ENCODE results near the gene GRM7.

The GRM7 gene

DNA sequence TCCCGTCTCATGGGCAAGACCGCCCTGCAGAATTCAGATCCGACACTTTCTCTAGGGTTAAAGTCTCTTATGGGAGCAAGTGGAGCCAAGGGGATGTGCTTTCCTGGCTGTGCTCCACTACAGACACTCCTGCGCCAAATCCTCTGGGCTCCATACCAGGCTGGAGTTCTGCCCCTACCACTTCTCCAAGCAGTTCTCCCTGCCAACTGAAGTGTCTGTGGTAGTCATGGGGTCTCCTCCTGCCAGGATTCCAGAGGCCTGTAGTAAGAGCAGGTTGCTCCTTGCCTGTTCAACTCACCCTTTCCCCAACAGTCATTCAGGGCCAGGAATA, 403.2 kb downstream of the GRM7 start:
- Histone ChIP-seq H3K27ac (replicated peaks) (no peak overlapping the region), H3K4me3 (replicated peaks; ENCODE audit: insufficient read depth, low read length) (no peak overlapping the region), H3K27me3 (ENCODE audit: insufficient read depth, poor library complexity, severe bottlenecking) (no peaks in the 10 kb centered on the region)
- TF ChIP-seq GABPA (IDR thresholded peaks at IDR 0.05; ENCODE audit: low read depth) (no peak), POLR2AphosphoS5 (IDR thresholded peaks at IDR 0.05; ENCODE audit: low read depth) (no peak), SPI1 (IDR thresholded peaks at IDR 0.05; ENCODE audit: borderline replicate concordance, low read depth) (no peak)
- TF ChIP-seq, protein P1, sequence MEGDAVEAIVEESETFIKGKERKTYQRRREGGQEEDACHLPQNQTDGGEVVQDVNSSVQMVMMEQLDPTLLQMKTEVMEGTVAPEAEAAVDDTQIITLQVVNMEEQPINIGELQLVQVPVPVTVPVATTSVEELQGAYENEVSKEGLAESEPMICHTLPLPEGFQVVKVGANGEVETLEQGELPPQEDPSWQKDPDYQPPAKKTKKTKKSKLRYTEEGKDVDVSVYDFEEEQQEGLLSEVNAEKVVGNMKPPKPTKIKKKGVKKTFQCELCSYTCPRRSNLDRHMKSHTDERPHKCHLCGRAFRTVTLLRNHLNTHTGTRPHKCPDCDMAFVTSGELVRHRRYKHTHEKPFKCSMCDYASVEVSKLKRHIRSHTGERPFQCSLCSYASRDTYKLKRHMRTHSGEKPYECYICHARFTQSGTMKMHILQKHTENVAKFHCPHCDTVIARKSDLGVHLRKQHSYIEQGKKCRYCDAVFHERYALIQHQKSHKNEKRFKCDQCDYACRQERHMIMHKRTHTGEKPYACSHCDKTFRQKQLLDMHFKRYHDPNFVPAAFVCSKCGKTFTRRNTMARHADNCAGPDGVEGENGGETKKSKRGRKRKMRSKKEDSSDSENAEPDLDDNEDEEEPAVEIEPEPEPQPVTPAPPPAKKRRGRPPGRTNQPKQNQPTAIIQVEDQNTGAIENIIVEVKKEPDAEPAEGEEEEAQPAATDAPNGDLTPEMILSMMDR (IDR thresholded peaks at IDR 0.05; ENCODE audit: insufficient read depth, low read length): no peak
- TF ChIP-seq, protein P2, sequence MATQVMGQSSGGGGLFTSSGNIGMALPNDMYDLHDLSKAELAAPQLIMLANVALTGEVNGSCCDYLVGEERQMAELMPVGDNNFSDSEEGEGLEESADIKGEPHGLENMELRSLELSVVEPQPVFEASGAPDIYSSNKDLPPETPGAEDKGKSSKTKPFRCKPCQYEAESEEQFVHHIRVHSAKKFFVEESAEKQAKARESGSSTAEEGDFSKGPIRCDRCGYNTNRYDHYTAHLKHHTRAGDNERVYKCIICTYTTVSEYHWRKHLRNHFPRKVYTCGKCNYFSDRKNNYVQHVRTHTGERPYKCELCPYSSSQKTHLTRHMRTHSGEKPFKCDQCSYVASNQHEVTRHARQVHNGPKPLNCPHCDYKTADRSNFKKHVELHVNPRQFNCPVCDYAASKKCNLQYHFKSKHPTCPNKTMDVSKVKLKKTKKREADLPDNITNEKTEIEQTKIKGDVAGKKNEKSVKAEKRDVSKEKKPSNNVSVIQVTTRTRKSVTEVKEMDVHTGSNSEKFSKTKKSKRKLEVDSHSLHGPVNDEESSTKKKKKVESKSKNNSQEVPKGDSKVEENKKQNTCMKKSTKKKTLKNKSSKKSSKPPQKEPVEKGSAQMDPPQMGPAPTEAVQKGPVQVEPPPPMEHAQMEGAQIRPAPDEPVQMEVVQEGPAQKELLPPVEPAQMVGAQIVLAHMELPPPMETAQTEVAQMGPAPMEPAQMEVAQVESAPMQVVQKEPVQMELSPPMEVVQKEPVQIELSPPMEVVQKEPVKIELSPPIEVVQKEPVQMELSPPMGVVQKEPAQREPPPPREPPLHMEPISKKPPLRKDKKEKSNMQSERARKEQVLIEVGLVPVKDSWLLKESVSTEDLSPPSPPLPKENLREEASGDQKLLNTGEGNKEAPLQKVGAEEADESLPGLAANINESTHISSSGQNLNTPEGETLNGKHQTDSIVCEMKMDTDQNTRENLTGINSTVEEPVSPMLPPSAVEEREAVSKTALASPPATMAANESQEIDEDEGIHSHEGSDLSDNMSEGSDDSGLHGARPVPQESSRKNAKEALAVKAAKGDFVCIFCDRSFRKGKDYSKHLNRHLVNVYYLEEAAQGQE (IDR thresholded peaks at IDR 0.05; ENCODE audit: insufficient replicate concordance, low read depth): no peak
- no peak for DNase-seq (ENCODE audit: low read depth in 1 of 2, low spot score in 1 of 2)

DNA sequence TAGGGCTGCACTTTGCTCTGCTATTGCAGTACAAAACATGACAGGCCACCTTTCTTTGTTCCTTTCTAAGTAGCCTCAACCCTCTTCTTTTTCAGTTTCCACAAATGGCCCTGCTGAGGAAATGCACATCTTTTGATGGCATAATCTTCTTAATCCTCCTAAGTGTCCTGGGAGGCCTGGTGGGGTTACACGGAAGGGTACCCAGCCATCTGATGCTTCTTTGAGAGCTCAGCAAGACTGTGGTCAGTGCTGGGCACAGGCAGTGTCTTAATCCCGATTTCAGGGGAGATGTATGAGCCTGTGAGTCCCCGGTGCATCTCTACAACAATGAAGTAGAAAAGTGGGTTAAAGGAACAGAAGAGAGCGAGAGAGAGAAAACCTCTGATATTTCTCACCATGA, 404.8 kb downstream of the GRM7 start:
- no peak for TF ChIP-seq POLR2AphosphoS5 (IDR thresholded peaks at IDR 0.05; ENCODE audit: low read depth)
- TF ChIP-seq, protein P1 (IDR thresholded peaks at IDR 0.05; ENCODE audit: insufficient read depth, low read length): no peak
- TF ChIP-seq GABPA (IDR thresholded peaks at IDR 0.05; ENCODE audit: low read depth): no peak
- no peak for TF ChIP-seq SPI1 (IDR thresholded peaks at IDR 0.05; ENCODE audit: borderline replicate concordance, low read depth)
- TF ChIP-seq, protein P2 (IDR thresholded peaks at IDR 0.05; ENCODE audit: insufficient replicate concordance, low read depth): no peak
- Histone ChIP-seq H3K27me3 (ENCODE audit: insufficient read depth, poor library complexity, severe bottlenecking) (no peaks in the 10 kb centered on the region), H3K27ac (replicated peaks) (no peak overlapping the region), H3K4me3 (replicated peaks; ENCODE audit: insufficient read depth, low read length) (no peak overlapping the region)
- no peak for DNase-seq (ENCODE audit: low read depth in 1 of 2, low spot score in 1 of 2)

DNA sequence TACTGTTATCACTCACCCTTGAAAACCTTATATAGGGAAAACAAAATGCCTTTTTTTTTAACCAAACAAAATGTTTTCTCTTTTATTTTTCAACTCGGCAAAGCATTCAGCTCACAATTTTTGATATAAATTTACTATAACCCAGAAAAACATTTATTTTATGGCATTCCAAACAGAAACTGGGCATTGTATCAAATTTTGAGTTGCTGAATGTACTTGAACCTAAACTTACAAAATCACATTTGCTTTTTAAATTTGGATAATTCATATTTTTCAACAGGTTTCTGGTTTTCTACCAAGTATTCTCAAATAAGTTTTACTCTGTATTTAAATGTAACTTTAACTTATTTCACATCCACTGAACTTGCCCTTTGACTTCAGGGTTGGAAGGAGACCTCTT, 405.6 kb downstream of the GRM7 start:
- TF ChIP-seq, protein P2 (IDR thresholded peaks at IDR 0.05; ENCODE audit: insufficient replicate concordance, low read depth): no peak
- TF ChIP-seq GABPA (IDR thresholded peaks at IDR 0.05; ENCODE audit: low read depth) (no peak), SPI1 (IDR thresholded peaks at IDR 0.05; ENCODE audit: borderline replicate concordance, low read depth) (no peak), POLR2AphosphoS5 (IDR thresholded peaks at IDR 0.05; ENCODE audit: low read depth) (no peak)
- TF ChIP-seq, protein P1 (IDR thresholded peaks at IDR 0.05; ENCODE audit: insufficient read depth, low read length): no peak
- H3K4me3 ChIP-seq (replicated peaks; ENCODE audit: insufficient read depth, low read length): no peak overlapping the region
- DNase-seq (ENCODE audit: low read depth in 1 of 2, low spot score in 1 of 2): no peak
- H3K27me3 ChIP-seq (ENCODE audit: insufficient read depth, poor library complexity, severe bottlenecking): no peaks in the 10 kb centered on the region
- no peak overlapping the region for H3K27ac ChIP-seq (replicated peaks)

All from HL-60 (cell line).